Measurements from ENCODE around the gene CACNA2D1.
"Not testable (repeated sequence)": the region's sequence is repeated elsewhere in the genome, so short reads cannot be mapped to it uniquely, and the experiment has no call there.

CACNA2D1 gene

GRCh38 chr7:82389876-82390275, 53.7 kb downstream of the CACNA2D1 start:
- ChIA-PET CTCF (interaction anchor here (0.5 kb wide), 1 partner anchor 44 kb away, joined by 3 read pairs; no protein-coding TSS in a partner anchor), POLR2A (ENCODE audit: low non-redundant PET) (no interaction called here)
- no peak for TF ChIP-seq CTCF (conservative IDR thresholded peaks at IDR 0.05; ENCODE audit: low read depth)
- no peak for DNase-seq (ENCODE audit: low spot score)
- H3K27ac ChIP-seq: no peak overlapping the region

GRCh38 chr7:82388138-82388537, 55.4 kb downstream of the CACNA2D1 start:
- POLR2A ChIA-PET (ENCODE audit: low non-redundant PET): no interaction called here
- DNase-seq (ENCODE audit: low spot score): no peak
- no peak overlapping the region for H3K27ac ChIP-seq
- CTCF ChIA-PET: interaction anchor here (0.6 kb wide), 1 partner anchor 16 kb away, joined by 3 read pairs; no protein-coding TSS in a partner anchor
- no peak for TF ChIP-seq CTCF (conservative IDR thresholded peaks at IDR 0.05; ENCODE audit: low read depth)

- H3K27ac ChIP-seq; POLR2A ChIA-PET (ENCODE audit: low non-redundant PET); DNase-seq (ENCODE audit: low spot score): not testable (repeated sequence)
- CTCF ChIA-PET: interaction anchor here (0.6 kb wide), 1 partner anchor 423 kb away, joined by 3 read pairs; no protein-coding TSS in a partner anchor
Measured at GRCh38 chr7:82386571-82386970, 57.0 kb downstream of the CACNA2D1 start.

- H3K27ac ChIP-seq: no peak overlapping the region
- POLR2A ChIA-PET (ENCODE audit: low non-redundant PET): no interaction called here
- no peak for DNase-seq (ENCODE audit: low spot score)
- CTCF ChIA-PET: interaction anchor here (0.6 to 0.7 kb wide), 2 partner anchors 137 to 430 kb away, joined by 3 to 6 read pairs; no protein-coding TSS in a partner anchor
- TF ChIP-seq CTCF (conservative IDR thresholded peaks at IDR 0.05; ENCODE audit: low read depth): no peak
Measured at GRCh38 chr7:82384779-82385178, 58.8 kb downstream of the CACNA2D1 start.

GRCh38 chr7:82384051-82384464, 59.5 kb downstream of the CACNA2D1 start:
- DNase-seq (ENCODE audit: low spot score): no peak
- CTCF ChIA-PET: no interaction called here
- no peak overlapping the region for H3K27ac ChIP-seq
- no peak for TF ChIP-seq CTCF (conservative IDR thresholded peaks at IDR 0.05; ENCODE audit: low read depth)
- POLR2A ChIA-PET (ENCODE audit: low non-redundant PET): no interaction called here

GRCh38 chr7:82382276-82382675, 61.3 kb downstream of the CACNA2D1 start:
- TF ChIP-seq CTCF (conservative IDR thresholded peaks at IDR 0.05; ENCODE audit: low read depth): no peak
- CTCF ChIA-PET: no interaction called here
- no peak for DNase-seq (ENCODE audit: low spot score)
- no peak overlapping the region for H3K27ac ChIP-seq
- POLR2A ChIA-PET (ENCODE audit: low non-redundant PET): no interaction called here

GRCh38 chr7:82376739-82377138, 66.8 kb downstream of the CACNA2D1 start:
- no peak overlapping the region for H3K27ac ChIP-seq
- POLR2A ChIA-PET (ENCODE audit: low non-redundant PET): no interaction called here
- CTCF ChIA-PET: interaction anchor here (0.6 kb wide), 1 partner anchor 736 kb away, joined by 4 read pairs; no protein-coding TSS in a partner anchor
- TF ChIP-seq CTCF (conservative IDR thresholded peaks at IDR 0.05; ENCODE audit: low read depth): no peak
- DNase-seq (ENCODE audit: low spot score): no peak
